NCI-H345 treated with DMSO at 0.1 percent for 48 hours (cell line): ENCODE data around the gene ENTREP3.
"Not testable (repeated sequence)": the region's sequence is repeated elsewhere in the genome, so short reads cannot be mapped to it uniquely, and the experiment has no call there.

Experiments
- DNase-seq: peaks from one replicate; lab custom pipeline; 2025; ENCODE audit not compliant: unreplicated experiment; lab: John Stamatoyannopoulos, UW

ENTREP3 gene

GRCh38 chr1:155251566-155251965 lies 3.7 kb downstream of the ENTREP3 start:
- DNase-seq, result no peak

- peak; percentile 99 for DNase-seq
Observed at GRCh38 chr1:155250633-155251449, 4.4 kb downstream of the ENTREP3 start.

DNA sequence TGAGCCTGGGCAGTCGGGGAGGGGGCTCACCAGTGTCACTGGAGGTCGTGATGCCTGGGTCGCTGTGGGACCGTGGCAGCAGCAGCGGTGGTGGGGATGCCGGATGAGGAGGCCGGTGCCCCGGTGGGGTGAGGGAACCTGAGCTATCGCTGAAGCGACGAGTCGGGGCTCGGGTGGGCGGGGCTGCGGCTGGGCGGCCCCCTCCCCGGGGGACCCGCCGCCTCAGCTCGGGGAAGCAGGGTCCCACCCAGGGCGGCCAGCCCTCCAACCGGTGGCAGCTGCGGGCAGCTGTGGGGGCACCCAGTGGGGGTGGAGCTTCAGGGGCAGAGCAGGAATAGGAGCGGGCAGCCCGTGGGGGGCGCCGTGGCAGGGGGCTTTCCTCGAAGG lies 5.0 kb downstream of the ENTREP3 start:
- no peak for DNase-seq

DNA sequence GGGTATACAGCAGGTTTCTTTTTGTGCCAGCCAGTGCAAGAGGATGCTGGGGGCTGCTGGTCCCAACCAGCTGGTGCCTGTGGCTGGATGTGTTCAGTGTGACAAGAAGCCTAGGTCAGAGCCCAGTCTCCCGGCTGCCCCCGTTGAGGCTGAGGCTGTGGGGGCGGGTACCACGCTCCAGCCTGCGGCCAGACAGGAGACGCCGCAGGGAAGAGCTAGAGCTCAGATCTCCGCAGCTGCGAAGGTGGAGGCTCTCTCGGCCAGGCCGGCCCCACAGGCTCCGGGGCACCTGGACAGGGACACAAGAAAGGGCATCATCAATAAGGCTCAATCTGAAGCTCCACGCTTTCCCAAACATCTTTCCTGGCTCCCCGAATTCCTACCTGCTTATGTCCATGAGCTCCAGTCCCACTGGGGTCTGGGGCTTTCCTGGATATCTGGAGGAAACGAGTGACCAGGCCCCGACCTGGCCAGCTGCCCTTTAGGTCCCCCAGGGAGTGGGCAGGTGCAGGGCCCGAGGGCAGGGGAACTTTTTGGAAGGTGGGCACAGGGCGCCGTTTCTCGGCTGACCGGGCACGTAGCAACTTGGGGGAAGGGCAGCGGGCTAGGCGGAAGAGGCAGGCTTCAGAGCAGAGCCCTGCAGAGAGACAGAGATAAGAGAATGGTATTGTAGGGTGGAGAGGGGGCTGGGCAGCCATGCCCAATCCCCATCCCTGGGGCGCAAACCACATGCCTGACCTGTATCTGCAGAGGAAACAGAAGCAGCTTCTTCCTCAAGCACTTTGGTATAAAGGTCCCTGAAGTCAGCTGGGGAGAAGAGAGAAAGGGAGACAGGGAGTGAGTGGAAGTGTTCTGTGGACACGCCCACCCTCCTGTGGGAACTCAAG lies 7.4 kb downstream of the ENTREP3 start:
- no peak for DNase-seq

DNA sequence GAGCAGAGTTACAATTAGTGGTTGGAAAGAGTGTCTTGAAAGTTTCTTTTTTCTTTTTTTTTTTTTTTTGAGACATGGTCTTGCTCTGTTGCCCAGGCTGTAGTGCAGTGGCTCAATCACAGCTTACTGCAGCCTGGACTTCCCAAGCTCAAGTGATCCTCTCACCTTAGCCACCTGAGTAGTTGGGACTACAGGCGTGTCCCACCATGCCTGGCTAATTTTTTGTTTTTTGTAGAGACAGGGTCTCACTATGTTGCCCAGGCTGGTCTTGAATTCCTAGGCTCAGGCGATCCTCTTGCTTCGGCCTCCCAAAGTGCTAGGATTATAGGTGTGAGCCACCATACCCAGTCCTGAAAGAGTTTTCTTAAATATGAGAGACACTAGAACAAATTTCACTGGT lies 8.5 kb downstream of the ENTREP3 start:
- DNase-seq, result not testable (repeated sequence)

DNA sequence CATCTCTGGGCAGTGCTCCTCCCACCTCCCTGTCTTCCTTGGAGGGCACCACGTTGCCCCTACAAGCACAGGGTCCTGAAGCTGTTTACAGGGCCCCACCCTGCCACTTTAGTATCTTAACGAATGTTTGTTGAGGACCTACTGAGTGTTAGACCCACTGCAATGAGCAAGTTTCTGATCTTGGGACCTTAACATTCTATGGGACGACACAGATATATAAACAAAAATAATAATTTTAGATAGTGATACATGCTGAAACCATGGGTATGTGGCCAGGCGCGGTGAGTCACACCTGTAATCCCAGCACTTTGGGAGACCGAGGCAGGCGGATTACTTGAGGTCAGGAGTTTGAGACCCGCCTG lies 10.1 kb downstream of the ENTREP3 start:
- no peak for DNase-seq

GRCh38 chr1:155244368-155245162 lies 10.7 kb downstream of the ENTREP3 start:
- peak; percentile 100 for DNase-seq

- DNase-seq, result no peak
Observed at GRCh38 chr1:155242805-155243358, 12.4 kb downstream of the ENTREP3 start.

DNA sequence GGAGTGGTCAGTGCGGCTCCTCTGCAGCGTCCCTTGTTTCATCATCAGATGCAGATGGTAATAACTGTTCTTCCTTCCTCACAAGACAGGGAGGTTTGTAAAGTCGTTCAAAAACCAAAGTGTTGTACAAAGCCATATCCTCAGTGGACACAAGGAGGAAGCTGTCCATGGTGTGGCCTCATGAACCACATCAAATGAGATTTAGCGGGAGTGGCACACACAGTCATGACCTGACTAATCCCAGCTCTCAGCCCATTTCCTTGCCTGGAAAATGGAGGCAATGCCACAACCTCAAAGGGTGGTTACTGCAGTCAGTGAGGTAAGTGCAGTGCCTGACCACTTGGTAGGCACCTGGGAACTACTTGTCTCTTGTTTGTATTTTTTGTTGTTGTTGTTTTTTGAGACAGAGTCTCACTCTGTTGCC lies 13.4 kb downstream of the ENTREP3 start:
- no peak for DNase-seq

GRCh38 chr1:155241069-155241679 lies 14.1 kb downstream of the ENTREP3 start:
- DNase-seq, result peak; percentile 95

GRCh38 chr1:155236451-155236850 lies 18.8 kb downstream of the ENTREP3 start:
- DNase-seq, result no peak

DNA sequence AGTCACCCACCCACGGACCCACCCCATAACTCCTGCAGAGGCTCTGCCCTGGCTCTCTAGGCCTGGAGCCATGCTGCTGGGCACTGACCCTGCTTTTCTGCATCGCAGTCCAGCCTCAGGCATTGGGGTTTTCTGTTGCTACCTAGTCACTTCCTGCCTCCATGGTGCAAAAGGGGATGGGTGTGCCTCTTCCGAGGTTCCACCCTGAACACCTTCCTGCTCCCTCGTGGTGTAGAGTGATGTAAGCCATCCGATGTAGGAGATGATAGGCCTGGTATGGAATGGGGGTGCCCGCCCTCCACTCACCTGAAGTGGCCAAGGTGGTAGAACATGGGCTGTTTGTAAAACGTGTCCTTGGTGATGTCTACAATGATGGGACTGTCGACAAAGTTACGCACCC lies 19.9 kb downstream of the ENTREP3 start:
- DNase-seq, result not testable (repeated sequence)

DNA sequence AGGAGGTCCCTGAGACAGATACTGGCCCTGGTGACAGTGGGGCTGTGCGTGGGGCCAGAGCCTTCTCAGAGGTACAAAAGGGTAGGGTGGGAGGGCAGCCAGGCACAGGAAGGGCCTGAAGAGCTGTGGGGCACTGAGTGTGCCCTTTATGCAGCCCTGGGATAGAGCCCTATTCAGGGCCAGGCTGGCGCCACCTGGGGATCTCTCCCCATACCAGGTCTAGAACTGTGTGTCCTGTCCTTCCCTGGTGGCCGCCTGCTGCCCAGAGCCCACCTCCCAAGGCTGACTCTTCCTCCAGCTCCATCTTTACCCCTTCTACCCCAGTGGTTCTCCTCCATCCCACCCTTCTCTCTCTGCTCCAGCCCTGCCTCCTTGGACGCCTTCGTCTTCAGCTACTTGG lies 21.8 kb downstream of the ENTREP3 start:
- DNase-seq, result not testable (repeated sequence)

- not testable (repeated sequence) for DNase-seq
Observed at GRCh38 chr1:155232001-155232978, 23.0 kb downstream of the ENTREP3 start.

GRCh38 chr1:155231302-155231701 lies 24.0 kb downstream of the ENTREP3 start:
- DNase-seq, result not testable (repeated sequence)

GRCh38 chr1:155228096-155228427 lies 27.2 kb downstream of the ENTREP3 start:
- no peak for DNase-seq

DNA sequence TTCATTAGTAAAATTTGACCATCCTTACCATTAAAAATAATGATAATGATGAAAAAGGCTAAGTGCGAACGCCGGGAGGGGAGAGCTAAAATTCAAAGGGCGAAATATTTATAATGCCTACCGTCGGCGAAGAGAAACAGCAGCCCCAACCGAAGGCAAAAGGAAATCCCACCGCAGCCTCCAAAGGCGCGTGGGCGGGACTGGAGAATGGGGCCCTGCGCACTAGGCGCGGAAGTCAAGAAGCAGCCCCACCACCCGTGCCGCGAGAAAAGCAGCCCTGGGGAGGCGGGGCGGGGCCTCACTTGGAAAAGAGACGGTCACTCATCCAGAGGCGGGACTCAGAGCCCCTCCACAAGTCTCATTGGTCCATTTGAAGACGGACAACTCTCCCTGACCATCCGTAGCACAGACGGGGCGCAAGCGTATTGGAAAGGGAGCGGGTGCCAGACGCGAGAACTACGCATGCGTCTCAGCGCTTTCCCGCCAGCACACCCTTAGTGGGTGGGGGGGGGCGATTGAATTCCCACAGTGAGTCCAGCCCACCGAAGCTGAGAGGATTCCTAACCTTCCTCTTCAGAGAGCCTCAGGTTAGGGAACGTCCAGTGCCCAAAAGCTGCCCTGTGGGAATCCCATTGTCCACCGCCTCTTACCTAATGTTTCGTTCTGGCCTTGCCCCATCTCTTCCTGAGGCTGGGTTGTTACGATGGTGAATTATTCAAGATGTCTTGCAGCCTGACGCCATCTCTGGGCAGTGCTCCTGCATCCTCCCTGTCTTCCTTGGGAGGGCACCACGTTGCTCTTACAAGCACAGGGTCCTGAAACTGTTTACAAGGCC lies 27.8 kb downstream of the ENTREP3 start:
- DNase-seq, result peak; percentile 100

DNA sequence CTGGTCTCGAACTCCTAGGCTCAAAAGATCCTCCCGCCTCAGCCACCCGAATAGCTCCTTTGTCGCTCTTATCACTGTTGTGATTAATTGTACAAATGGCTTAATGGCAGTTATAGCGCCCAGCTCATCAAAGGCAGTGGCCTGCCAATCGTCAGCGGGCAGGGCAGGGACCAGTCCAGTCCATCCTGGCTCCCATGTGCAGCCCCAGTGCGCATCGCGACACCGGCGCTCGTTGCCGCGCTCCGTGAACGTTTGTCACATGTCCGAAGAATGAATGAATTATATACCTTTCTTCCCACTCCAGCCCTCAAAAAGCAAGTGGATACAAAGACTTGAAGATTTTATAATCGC lies 28.4 kb downstream of the ENTREP3 start:
- peak; percentile 81 for DNase-seq
